GM12892 (cell line): ENCODE data around the gene LEMD2.

Experiments
- POLR2A ChIP-seq: IDR thresholded peaks from 2 replicates; pipeline ENCODE4 v1.6.1; 2011; ENCODE audit warnings: low read depth, low read length, control low read depth
- POLR2AphosphoS5 ChIP-seq: IDR thresholded peaks from 2 replicates; pipeline ENCODE4 v1.6.1; 2011; ENCODE audit warnings: low read depth, low read length, control low read depth
- TAF1 ChIP-seq: IDR thresholded peaks from 2 replicates; pipeline ENCODE4 v1.6.1; 2011; ENCODE audit warnings: low read depth, mild to moderate bottlenecking, control low read depth, low read length, borderline replicate concordance

DNA sequence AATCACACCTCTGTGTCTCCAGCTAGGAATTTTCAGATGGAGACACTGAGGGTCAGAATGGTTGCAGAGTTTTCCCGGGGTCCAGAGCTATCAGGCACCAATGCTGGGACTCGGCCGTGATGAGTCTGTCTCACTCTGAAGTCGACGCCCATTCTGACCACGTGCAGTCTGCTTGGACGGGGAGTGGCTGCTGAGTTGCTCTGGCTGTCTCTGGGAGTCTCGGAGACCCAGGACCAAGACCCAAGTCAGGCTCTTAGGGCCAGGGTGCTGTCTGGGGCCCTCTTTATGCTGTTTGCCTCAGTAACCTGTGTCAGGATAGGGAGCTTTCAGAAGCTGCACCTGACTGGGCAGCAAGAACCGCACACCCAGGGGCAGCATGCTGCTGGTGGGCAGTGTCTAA, 46.8 kb downstream of the LEMD2 start:
- no peak for TF ChIP-seq TAF1
- no peak for TF ChIP-seq POLR2A
- TF ChIP-seq POLR2AphosphoS5 = no peak
